A549 (cell line): ENCODE results near the gene PAPLN.

Source experiments
- KDM5A ChIP-seq: fragments of 200-600 bp; sonication (generic); IDR thresholded peaks from 2 replicates; pipeline ENCODE4 v1.6.1; 2016; ENCODE audit warnings: antibody characterized with exemption, mild to moderate bottlenecking
- MAFK ChIP-seq: fragments of 450-650 bp; IDR thresholded peaks from 2 replicates; pipeline ENCODE4 v1.6.1; 2014; ENCODE audit not compliant: partially characterized antibody
- USF2 ChIP-seq: fragments of 450-650 bp; IDR thresholded peaks from 2 replicates; pipeline ENCODE4 v1.6.1; 2014; ENCODE audit warnings: antibody characterized with exemption
- ZFP36 ChIP-seq: fragments of 450-650 bp; IDR thresholded peaks from 2 replicates; pipeline ENCODE4 v1.6.1; 2014; ENCODE audit warnings: borderline replicate concordance; ENCODE audit not compliant: partially characterized antibody
- TF ChIP-seq, protein P1 (sequence below): fragments of 200-600 bp; sonication (generic); IDR thresholded peaks from 2 replicates; pipeline ENCODE4 v1.6.1; 2016; ENCODE audit warnings: antibody characterized with exemption, mild to moderate bottlenecking, moderate library complexity
- TF ChIP-seq, protein P2 (sequence below): fragments of >200 bp; sonication (Bioruptor Twin); formaldehyde crosslinking; IDR thresholded peaks from 3 replicates; pipeline ENCODE4 v1.5.1; 2016

GRCh38 chr14:73246387-73247150, 9.3 kb downstream of the PAPLN start:
- TF ChIP-seq USF2 (no peak), KDM5A (no peak), MAFK (no peak), ZFP36 (no peak)
- TF ChIP-seq, protein P1, sequence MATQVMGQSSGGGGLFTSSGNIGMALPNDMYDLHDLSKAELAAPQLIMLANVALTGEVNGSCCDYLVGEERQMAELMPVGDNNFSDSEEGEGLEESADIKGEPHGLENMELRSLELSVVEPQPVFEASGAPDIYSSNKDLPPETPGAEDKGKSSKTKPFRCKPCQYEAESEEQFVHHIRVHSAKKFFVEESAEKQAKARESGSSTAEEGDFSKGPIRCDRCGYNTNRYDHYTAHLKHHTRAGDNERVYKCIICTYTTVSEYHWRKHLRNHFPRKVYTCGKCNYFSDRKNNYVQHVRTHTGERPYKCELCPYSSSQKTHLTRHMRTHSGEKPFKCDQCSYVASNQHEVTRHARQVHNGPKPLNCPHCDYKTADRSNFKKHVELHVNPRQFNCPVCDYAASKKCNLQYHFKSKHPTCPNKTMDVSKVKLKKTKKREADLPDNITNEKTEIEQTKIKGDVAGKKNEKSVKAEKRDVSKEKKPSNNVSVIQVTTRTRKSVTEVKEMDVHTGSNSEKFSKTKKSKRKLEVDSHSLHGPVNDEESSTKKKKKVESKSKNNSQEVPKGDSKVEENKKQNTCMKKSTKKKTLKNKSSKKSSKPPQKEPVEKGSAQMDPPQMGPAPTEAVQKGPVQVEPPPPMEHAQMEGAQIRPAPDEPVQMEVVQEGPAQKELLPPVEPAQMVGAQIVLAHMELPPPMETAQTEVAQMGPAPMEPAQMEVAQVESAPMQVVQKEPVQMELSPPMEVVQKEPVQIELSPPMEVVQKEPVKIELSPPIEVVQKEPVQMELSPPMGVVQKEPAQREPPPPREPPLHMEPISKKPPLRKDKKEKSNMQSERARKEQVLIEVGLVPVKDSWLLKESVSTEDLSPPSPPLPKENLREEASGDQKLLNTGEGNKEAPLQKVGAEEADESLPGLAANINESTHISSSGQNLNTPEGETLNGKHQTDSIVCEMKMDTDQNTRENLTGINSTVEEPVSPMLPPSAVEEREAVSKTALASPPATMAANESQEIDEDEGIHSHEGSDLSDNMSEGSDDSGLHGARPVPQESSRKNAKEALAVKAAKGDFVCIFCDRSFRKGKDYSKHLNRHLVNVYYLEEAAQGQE = no peak
- TF ChIP-seq, protein P2, sequence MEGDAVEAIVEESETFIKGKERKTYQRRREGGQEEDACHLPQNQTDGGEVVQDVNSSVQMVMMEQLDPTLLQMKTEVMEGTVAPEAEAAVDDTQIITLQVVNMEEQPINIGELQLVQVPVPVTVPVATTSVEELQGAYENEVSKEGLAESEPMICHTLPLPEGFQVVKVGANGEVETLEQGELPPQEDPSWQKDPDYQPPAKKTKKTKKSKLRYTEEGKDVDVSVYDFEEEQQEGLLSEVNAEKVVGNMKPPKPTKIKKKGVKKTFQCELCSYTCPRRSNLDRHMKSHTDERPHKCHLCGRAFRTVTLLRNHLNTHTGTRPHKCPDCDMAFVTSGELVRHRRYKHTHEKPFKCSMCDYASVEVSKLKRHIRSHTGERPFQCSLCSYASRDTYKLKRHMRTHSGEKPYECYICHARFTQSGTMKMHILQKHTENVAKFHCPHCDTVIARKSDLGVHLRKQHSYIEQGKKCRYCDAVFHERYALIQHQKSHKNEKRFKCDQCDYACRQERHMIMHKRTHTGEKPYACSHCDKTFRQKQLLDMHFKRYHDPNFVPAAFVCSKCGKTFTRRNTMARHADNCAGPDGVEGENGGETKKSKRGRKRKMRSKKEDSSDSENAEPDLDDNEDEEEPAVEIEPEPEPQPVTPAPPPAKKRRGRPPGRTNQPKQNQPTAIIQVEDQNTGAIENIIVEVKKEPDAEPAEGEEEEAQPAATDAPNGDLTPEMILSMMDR = no peak
